Natural killer cell (primary cell): ENCODE data around the gene PRG2. TPM values are rescaled to one million over a fixed set of nuclear protein-coding genes. Genes with fewer than 3 reads are reported as not detected.
"Not testable (repeated sequence)": the region's sequence is repeated elsewhere in the genome, so short reads cannot be mapped to it uniquely, and the experiment has no call there.

Experiments used
- ATAC-seq, 3 donors: fragments of 150-1000 bp in 2 of 3; fragments of 200-7000 bp in 1 of 3; cut with Tn5 transposase; 1 replicate in 1 of 3; 2 replicates in 2 of 3; pipeline ENCODE4 v1.10.0; 2021; ENCODE audit warnings: mild to moderate bottlenecking in 2 of 3, moderate library complexity in 2 of 3
- DNase-seq, 2 donors: peaks; one replicate each; pipeline versions ENCODE4 v3.0.0 to v3.0.0-alpha.2; 2013 to 2021; ENCODE audit warnings: mixed read lengths in 1 of 2
- H3K27ac ChIP-seq: one replicate; pipeline ENCODE4 v1.5.1; 2013; ENCODE audit warnings: mild to moderate bottlenecking, low read length
- H3K27me3 ChIP-seq: one replicate; pipeline ENCODE4 v1.6.1; 2013; ENCODE audit warnings: low read length; ENCODE audit not compliant: control insufficient read depth, insufficient read depth
- H3K36me3 ChIP-seq: one replicate; pipeline ENCODE4 v1.6.1; 2013; ENCODE audit warnings: low read length; ENCODE audit not compliant: control insufficient read depth, insufficient read depth
- H3K4me1 ChIP-seq: one replicate; pipeline ENCODE4 v1.6.1; 2013; ENCODE audit warnings: low read length; ENCODE audit not compliant: control insufficient read depth, insufficient read depth
- H3K4me3 ChIP-seq: one replicate; pipeline ENCODE4 v1.5.1; 2013; ENCODE audit warnings: low read length
- H3K9me3 ChIP-seq: one replicate; pipeline ENCODE4 v1.6.1; 2013; ENCODE audit warnings: low read length; ENCODE audit not compliant: control insufficient read depth, insufficient read depth
- H3K27ac Mint-ChIP-seq, 2 donors: one replicate each; pipeline ENCODE4 v1.8.0; 2022; ENCODE audit warnings: mild to moderate bottlenecking in 2 of 2, mixed read lengths in 2 of 2, moderate library complexity in 1 of 2
- H3K27me3 Mint-ChIP-seq, 2 donors: one replicate each; pipeline ENCODE4 v1.8.0; 2022; ENCODE audit warnings: low read depth in 2 of 2, mixed read lengths in 2 of 2
- H3K36me3 Mint-ChIP-seq: one replicate; pipeline ENCODE4 v1.8.0; 2022; ENCODE audit warnings: mixed read lengths
- H3K4me1 Mint-ChIP-seq, 2 donors: one replicate each; pipeline ENCODE4 v1.8.0; 2022; ENCODE audit warnings: mixed read lengths in 2 of 2
- H3K4me3 Mint-ChIP-seq: one replicate; pipeline ENCODE4 v1.8.0; 2022; ENCODE audit warnings: mild to moderate bottlenecking, moderate library complexity, mixed read lengths
- H3K9me3 Mint-ChIP-seq, 2 donors: one replicate each; pipeline ENCODE4 v1.8.0; 2022; ENCODE audit warnings: mixed read lengths in 2 of 2
- CTCF ChIP-seq: fragments of 200-600 bp; IDR thresholded peaks from one replicate; pipeline ENCODE4 v1.8.0; 2022; ENCODE audit warnings: antibody characterized with exemption
- WGBS: methylation state at CpG from one replicate; pipeline ENCODE4 v1.1.7; 2013; ENCODE audit warnings: missing lambda C conversion rate; ENCODE audit not compliant: insufficient coverage; 5-methylcytosine and 5-hydroxymethylcytosine counted together
- intact Hi-C: fragments of 100-400 bp; cut with micrococcal nuclease; formaldehyde crosslinking; loops from one replicate; pipeline ENCODE4 v1.14.2; 2022
- total RNA-seq, 4 donors: library from RNA; stranded (reverse); fragments of 120-200 nt in 1 of 4; gene quantifications; one replicate each; pipeline versions ENCODE4 v1.2.3 to v1.2.4, GENCODE V29; 2013 to 2022

The PRG2 gene
- total RNA-seq, 3 donors from 2014 or later (not counting 1 experiment from before 2014, with no cell fraction given): 1.2 to 2.4 TPM; not detected in 1

GRCh38 chr11:57361926-57362325 lies 28.5 kb downstream of the PRG2 start:
- Mint-ChIP-seq H3K9me3 (no peaks in the 10 kb centered on the region), H3K4me3 (no peak overlapping the region), H3K36me3 (no peaks in the 10 kb centered on the region), H3K27ac (no peak overlapping the region), H3K4me1 (no peaks in the 10 kb centered on the region), H3K27me3 (peaks cover 0 to 4% of the 10 kb centered on the region in 2 donors)
- H3K27me3 ChIP-seq: no peaks in the 10 kb centered on the region
- no peak for ATAC-seq
- H3K27ac ChIP-seq: no peak overlapping the region
- 40% methylated on average over 1 of the region's 3 CpGs for WGBS
- no peak overlapping the region for H3K4me3 ChIP-seq
- DNase-seq: no peak
- intact Hi-C loops: no loop called here
- H3K36me3 ChIP-seq: no peaks in the 10 kb centered on the region
- H3K4me1 ChIP-seq: no peaks in the 10 kb centered on the region
- no peaks in the 10 kb centered on the region for H3K9me3 ChIP-seq
- TF ChIP-seq CTCF: no peak

- H3K4me3 Mint-ChIP-seq, H3K36me3 Mint-ChIP-seq, H3K27me3 Mint-ChIP-seq, H3K9me3 ChIP-seq, H3K27ac ChIP-seq, H3K4me1 ChIP-seq, H3K9me3 Mint-ChIP-seq, H3K36me3 ChIP-seq, H3K4me3 ChIP-seq, ATAC-seq, DNase-seq, intact Hi-C loops, H3K27ac Mint-ChIP-seq, H3K27me3 ChIP-seq, H3K4me1 Mint-ChIP-seq: not testable (repeated sequence)
These were observed 29.0 kb downstream of the PRG2 start for GRCh38 chr11:57361420-57361819.

- intact Hi-C loops: no loop called here
- H3K4me1 ChIP-seq: no peaks in the 10 kb centered on the region
- H3K27me3 Mint-ChIP-seq: no peaks in the 10 kb centered on the region
- H3K4me3 ChIP-seq: no peak overlapping the region
- H3K27ac Mint-ChIP-seq: no peak overlapping the region
- H3K27me3 ChIP-seq: no peaks in the 10 kb centered on the region
- H3K4me3 Mint-ChIP-seq: no peak overlapping the region
- H3K36me3 Mint-ChIP-seq: no peaks in the 10 kb centered on the region
- no peak for TF ChIP-seq CTCF
- no peaks in the 10 kb centered on the region for H3K36me3 ChIP-seq
- no peaks in the 10 kb centered on the region for H3K9me3 ChIP-seq
- no peaks in the 10 kb centered on the region for H3K9me3 Mint-ChIP-seq
- 98% methylated on average over 8 of the region's 8 CpGs for WGBS
- ATAC-seq (no peak), DNase-seq (no peak)
- H3K27ac ChIP-seq: no peak overlapping the region
- H3K4me1 Mint-ChIP-seq: no peaks in the 10 kb centered on the region
These were observed 29.5 kb downstream of the PRG2 start for GRCh38 chr11:57360991-57361390.

GRCh38 chr11:57359896-57360690 lies 30.4 kb downstream of the PRG2 start:
- Mint-ChIP-seq H3K9me3 (no peaks in the 10 kb centered on the region), H3K27me3 (no peaks in the 10 kb centered on the region), H3K4me3 (no peak overlapping the region), H3K27ac (no peak overlapping the region), H3K4me1 (no peaks in the 10 kb centered on the region), H3K36me3 (no peaks in the 10 kb centered on the region)
- ATAC-seq: no peak
- intact Hi-C loops: no loop called here
- Histone ChIP-seq H3K9me3 (no peaks in the 10 kb centered on the region), H3K4me1 (no peaks in the 10 kb centered on the region), H3K36me3 (no peaks in the 10 kb centered on the region), H3K4me3 (no peak overlapping the region), H3K27me3 (no peaks in the 10 kb centered on the region), H3K27ac (no peak overlapping the region)
- TF ChIP-seq CTCF: no peak
- DNase-seq: no peak
- WGBS: 90% methylated on average over 9 of the region's 9 CpGs
